GM19043 (cell line): Measurements from ENCODE around the gene HDAC4.
A peak's percentile ranks its signal among the peaks of the same experiment; 100 is the strongest.

ENCODE experiments used
- ATAC-seq: cut with Tn5 transposase; IDR thresholded peaks from one replicate; pipeline ENCODE4 v1.9.1; 2021; ENCODE audit warnings: low read depth; ENCODE audit not compliant: unreplicated experiment

HDAC4 gene

DNA sequence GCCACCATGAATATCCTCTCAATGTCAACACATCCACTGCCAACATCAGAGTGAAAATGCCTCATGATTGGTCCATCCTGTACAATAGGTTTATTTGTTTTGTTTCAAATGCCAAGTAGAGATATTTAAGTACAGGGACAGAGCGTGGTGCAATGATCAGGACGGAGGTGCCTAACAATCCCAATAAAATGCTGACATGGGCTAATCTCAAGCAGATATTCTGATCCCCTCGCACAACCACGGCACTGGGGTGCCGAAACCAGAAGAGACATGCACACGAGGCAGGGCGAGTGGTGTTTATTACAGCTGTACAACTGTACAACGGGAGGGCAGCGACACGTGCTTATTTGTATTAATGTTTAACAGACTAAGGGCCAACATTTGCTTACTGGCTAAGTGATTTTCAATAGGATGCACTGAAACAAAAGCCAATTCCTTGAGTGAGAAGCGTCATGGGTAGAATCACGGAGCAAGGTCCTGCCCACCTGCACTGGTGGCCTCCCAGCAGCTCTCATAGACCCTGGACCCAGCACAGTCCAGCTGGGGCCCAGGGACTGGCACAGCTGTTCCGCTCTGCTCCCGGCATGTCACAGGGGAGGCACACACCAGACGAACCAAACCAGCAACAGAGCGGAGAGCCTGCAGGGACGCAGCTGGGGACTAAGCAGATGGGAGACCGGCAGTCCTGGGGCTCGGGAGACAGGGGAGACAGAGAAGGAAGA lies 101.4 kb downstream of the HDAC4 start:
- no peak for ATAC-seq

DNA sequence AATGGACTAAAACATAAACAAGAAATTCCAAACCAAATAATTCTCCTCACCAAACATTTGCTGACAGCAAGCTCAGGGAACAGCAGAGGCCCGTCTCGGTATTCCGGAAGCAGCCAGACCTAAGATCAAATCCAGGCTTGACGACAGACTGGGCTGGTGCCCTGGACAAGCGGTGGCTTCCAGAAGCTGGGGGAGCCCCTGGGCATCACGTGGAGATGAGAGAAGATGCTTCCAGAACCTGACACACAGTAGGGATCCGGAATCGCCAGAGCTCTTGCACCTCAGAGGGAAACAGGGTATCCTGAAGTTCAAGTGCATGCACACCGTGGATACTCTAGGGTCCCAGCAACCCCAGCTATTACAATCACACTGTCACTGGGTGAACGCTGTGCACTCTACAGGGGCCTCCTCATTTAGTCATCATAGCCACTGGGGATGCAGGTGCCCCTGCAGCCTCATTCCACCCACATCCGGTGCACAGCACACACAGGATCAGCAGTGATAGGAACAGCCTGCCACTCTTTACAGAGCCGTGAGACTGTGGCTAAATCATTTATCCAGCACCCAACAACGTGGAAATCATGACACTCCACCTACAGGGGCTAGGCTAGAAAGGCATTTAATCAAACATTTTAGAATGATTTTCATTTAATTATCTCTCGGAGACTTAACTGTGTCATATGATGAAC lies 102.6 kb downstream of the HDAC4 start:
- no peak for ATAC-seq

DNA sequence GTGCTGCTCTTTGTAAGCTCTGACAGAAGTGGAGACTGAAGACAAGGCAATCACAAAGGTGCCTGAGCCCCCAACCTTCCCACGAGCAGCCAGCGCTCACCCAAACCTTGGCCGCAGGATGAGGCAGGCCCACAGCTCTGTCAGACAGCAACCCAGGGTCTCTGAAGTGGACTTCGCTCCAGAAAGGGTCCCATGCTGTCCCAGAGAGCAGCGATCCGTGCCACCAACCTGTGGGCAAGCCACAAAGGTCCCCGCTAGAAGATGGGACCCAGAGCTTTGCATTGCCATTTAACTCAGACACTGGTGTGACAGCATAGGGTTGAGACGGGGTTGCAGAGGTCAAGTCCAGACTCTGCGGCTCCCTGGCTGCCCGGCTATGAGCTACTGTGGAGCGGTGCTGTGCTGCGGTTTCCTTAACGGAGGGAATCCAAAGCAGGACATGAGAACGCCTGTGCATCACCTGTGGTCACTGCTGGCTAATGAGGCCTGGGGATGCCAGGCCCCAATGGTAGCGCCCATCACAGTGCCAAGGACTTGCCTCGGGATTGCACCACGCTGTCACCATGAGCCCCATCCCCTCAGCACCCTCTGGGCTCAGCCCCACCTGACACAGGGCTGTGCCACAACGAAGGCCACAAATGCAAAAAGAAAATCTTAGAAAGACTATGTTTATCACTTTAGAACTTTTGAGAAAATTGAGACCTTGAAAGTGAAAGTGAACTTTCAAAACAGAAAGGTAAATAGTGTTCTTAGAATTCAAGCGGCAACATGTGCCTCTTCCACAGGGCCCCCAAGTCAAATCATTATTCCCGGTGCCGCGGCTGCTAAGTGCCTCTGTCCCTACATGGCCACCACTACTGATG lies 103.4 kb downstream of the HDAC4 start:
- ATAC-seq, result no peak

DNA sequence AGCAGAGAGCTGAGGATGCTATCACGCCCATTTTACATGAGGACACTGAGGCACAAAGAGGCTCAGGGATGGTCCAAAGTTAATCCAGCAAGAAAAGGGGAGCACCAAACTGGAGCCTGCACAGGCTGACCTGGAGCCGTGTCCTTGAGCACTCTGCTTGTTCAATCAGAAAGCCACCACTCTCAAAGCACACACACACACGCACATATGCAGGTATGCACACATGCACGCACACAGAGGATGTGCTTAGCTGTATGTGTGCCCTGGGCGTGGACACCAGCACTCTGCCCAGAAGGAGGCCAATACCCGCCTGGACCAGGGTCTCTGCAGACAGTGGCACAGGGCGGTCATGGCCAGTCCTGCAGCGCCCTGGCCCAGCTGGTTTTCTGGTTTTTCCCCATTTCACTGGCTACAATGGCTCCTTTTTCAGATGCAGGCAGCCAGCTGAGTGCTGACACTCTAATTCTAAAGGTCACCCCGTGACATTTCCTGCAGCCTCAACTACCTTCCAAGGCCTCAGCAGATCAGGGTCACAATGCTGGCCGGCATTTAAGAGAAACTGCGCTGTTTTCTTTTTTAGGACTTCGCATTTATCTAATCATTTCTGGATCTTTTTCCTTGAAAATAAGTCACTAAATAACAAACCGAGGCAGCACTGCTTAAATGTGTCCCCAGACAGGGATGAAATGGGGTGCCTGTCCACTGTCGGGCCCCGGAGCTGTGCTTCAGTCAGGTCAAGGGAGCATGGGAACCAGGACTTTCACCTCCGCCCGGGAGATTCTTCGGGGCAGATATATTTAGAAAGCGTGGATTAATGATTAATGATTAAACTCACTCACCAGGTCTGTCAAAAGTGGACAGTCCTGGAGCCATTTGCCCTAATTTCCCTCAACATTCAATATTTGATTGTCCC lies 104.5 kb downstream of the HDAC4 start:
- no peak for ATAC-seq

DNA sequence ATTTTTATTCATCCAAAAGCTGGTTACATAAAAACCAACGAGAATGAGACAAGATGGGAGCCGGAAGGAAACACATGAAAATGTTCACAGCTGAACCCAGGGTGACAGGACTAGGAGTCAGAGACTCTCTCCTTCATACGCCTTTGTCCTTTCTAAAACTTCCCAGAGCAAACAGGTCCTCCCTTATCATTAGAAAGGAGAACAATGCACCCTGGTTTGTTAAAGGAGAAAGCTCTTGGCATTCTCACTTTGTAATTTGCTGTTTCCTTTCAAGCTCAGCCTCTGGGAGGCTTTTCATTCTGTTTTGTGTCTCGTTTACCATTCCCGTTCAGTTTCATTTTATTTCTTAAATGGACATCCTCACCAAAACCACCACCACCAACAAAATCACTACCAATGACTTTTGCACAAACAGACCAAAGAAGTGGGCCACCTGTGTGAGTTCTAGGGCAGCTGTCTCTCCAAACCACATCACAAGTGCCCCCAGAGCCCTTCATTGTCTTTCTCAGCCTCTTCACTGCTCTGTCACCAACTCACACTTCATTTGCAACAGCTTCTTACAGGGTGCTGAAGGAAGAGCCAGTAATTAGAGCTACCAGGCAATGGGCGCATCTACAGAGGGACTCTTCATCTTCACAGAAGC lies 105.3 kb downstream of the HDAC4 start:
- no peak for ATAC-seq

DNA sequence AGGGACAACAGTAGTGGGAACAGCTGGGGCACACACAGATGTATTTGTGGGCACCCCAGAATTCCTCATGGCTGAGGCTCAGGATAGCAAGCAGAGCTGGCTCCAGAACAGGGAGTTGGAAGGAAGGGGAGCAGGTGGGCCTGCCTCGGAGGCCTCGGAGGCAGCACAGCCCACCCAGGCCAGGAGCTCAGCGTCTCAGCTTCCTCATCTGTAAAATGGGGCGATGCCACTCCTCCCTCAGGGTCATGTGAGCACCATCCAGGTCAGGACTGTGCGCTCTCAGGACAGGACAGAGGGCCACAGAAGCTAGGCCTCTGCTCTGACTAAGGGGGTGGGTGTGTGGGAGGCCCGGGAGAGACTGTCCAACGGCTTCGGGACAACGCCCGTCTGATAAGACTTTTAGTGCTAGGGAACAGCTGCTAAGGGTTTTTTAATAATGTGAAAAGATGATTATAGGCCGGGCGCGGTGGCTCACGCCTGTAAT lies 106.2 kb downstream of the HDAC4 start:
- ATAC-seq, result no peak

DNA sequence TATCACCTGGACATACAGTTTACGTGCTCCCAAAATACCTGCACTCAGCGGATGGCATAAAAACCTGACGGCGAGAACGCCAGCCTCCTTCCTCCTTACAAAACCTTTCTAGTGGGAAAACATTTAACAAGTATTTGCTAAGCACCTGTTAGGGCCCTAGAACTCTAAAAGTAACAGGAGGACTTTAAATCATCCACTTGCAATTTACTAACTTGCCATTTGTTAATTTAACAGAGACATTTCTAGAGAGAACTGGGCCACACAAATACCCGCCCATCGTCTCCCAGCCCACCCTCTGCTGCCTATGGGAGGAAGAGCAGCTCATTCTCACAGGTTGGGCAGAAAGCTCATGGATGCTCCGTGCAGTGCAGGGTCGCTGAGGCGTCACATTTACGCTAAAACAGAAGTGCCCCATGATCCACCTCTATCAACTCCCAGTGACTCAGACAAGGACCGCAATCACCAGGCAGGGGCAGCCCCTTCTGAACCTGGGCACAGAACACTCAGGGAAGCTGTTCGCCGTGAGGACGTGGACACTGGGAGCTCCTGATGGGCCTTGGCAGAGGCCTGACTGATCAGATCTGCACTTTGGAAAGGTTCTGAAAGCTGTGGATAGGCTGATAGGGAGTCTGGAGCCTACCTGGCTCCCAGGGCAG lies 106.9 kb downstream of the HDAC4 start:
- peak; percentile 78 for ATAC-seq

DNA sequence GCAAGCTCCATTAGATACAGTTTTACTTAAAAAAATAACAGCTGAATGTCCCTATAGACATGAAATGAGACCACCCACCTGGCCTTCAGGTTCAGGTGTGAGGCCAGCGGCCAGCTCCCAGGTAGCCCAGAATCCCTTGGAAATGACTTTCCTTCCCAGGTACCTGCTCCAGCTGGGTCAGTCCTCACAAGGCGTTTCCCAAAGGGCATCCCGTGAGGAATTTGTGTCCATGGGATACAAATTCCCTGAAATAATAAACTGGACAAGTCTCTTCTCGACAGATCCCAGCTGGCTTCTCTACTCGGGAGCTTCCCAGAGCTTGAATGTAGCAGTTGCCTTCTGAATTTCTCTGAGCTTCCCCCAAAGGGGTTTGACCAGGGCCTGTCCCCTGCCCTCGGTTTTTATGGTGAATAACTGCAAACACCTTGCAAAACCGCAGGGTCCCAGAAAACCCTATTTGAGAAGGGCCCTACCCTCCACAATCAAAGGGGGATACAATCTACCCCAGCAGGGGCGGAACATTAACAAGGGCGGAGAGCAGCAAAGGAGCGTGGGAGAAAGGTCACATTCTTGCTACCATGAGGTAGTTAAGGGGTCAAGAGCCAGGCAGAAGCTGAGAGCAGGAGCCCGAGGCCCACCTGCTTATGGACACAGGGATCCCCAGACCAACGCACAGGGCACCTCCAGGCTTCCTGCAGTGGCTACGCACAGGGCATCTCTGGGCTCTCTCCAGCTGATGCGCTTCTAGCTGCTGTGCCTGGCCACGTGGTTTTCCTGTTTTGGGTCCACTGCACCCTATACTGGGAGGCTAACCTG lies 107.7 kb downstream of the HDAC4 start:
- ATAC-seq, result no peak

DNA sequence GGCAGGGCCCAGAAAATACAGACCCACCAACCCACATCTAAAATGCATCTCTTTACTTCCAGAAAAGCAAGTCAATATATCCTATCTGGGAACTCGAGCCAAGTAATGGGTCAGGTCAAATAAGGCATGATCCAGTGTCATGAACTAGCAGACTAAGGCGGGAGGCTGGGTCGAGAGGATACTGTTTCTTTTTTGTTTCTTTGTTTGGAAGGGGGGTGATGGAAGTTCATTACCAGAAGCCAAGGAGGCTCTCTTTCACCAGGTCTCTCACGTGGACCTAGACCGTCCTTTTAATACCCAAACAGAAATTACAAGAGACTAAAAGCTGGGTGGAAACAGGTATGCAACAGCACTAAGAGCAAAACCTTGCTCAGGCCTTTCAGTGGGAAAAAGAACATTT lies 108.3 kb downstream of the HDAC4 start:
- ATAC-seq, result no peak

DNA sequence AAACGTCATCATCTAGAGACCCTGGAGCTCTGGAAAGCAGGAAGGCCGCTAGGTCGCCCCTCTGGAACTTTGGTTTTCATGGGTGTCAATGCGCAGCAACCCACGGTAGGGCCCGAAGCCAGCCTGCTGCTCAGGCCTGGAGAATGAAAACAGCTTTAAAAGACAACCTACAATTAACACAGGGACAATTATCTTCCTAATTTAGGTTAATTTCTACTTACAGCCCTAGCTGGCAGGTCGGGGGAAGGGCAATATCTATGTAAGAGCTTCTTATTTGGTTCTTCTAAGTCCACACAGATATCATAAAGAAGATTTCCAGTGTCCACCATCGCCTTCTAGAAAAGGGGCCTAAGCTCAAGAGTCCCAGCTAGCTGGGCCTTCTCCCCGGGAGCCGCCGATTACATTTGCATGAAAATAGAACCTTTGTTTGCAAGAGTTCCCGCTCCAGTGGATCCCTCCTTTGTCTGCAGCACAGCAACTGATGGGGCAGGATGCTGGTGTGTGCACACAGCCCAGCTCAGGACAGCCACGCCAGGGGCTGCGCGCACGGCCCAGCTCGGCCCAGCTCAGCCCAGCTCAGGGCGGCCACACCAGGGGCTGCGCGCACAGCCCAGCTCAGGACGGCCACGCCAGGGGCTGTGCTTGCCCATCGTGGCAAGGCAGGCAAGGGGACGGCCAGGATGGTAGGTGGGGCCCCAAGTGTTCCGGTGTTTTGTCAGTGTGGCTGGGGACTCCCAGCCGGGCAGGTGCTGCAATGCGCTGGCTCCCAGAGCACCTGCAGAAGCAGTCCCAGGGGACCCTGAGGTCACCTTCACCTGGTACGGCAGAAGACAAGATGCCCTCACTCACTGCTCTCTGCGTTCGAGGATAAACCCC lies 109.1 kb downstream of the HDAC4 start:
- ATAC-seq, result no peak

DNA sequence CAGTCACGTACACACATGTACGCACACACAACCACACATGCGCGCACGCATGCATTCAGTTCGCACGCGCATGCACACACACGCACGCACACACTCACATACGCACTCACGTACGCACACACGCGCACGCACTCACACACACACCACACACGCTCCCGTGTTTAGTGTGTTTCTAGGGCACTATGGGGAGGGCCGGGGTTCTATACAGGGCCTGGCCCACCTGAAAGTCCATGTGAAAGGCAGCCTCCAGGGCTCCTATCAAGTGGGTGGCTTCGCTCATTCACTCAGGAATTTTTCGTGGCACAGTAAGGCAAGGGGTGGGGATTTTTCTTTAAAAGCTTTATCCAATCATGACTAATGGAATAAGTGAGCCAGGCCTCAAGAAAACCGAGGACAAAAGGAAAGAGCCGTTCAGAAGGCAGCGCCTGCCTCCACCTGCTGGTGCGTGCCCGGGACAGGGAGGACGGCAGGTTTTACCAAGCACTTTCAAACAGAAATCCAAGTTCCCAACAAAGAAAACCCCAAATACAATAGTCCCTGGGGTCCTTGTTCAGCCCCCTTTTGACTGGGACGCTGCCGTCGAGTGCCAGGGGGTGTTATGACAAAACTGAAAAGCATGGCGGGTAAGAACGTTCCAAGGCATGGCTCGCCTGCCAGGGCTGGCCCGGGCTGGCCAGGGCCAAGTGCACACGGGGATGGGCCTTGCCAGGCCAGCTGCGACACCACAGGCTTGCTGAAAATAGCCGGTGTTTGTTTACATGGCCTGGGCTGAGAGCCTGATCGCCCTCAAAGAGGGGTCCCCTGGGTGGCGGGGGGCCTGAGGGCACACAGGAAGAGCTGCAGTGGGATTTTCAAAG lies 110.0 kb downstream of the HDAC4 start:
- no peak for ATAC-seq

DNA sequence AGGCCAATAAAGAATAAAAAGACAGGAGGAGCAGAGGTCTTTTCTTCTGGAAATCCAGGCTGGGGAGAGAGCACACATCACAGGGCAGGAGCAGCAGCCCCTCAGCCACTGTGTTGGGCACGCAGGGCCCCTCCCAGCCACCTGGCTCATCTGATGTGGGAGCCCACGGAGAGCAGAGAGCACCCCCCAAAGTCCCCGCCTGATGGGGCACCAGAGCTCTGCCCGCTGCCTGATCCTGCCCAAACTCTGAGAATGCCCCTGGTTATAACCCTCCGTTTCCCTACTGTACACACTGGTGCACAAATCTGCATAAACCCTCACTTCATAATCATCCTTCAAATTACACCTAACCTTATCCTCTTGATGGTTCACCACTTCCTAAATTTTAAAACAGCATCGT lies 111.3 kb downstream of the HDAC4 start:
- ATAC-seq, result no peak

DNA sequence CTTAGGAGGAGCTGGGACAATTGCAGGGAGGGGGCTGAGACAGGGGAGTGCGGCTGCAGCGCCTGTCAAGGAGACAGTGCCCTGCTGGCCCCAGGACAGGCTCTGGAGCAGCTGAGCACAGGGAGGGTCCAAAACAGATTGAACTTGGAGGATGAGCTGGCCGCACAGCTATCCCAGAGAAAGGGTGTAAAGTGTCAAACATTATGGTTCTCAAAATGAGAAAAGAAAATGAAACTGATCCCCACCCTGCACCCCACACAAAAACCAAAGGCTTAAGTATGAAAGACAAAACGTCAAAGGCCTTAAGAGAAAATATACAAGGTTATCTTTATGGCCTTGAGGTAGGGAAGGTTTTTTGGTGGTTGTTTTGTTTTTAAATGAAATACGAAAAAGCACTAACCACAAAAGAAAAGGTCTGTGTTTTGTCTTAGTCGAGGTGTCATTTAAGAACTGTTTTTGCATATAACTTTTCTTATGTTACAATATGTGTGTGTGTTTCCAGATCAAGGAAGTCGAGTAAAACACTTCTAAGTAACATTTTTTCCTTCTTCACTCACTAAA lies 111.8 kb downstream of the HDAC4 start:
- ATAC-seq, result no peak

DNA sequence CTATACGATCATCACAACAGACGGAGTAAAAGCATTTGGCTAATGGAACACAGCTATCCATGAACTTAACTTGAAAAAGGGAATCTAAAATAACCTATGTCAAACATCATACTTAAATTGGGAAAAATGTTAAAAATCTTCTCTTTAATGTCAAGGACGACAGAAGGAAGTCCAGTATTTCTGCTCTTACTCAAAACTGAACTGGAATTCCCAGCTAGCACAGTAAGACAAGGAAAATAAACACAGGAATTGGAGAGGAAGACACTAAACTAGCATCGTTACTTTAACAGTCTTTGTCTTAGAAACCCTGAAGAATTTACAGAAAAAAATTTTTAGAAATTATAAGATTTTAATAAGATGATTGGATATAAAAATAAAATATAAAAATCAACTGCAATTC lies 112.6 kb downstream of the HDAC4 start:
- ATAC-seq, result no peak

DNA sequence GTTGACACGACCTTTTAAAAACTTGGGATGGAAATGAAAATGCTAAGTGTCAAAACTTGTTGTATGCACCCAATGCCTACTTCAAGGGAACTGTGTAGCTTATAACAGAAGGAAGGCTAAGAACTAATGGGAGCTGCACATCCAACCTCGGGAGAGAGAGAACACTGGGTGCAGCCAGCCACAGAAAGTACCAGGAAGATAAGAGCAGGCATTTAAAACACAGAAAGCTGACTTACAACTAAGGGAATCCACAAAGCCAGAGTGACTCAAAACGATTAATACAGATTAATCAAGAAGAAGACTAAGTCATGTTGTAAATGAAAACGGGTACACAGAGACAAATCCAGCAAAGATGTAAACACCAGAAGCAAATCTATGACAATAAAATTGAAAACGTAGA lies 113.4 kb downstream of the HDAC4 start:
- ATAC-seq, result no peak

DNA sequence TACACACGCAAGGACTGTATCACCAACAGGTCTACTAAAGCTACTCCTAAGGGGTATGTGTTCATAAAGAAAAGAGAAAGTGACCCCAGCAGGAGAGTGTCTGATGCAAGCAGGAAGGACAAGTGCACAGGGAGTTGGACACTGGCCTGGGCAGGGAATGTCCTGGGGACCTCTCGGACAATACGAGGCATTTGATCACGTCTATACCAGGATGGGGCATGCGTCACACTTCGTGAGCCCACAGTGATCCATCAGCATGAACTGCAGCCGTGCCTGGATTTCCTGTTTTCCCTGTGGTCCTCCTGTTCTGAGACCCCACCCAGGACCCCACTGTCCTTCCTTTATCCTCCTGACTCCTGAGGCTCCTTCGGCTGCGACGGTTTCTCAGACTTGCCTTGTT lies 113.9 kb downstream of the HDAC4 start:
- no peak for ATAC-seq

DNA sequence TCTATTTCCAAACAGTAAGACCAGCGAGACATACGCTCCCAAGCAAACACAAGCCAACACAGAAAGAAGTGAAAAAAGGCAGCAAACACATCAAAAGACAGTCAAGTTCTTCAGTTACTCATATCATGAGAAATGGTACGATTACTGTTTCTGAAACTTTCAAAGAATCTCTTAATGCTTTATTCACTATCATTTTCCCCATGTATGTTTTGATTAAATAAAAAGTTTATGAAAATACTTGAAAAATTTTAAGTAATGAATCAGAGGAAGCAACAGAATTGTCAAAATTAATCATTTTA lies 114.9 kb downstream of the HDAC4 start:
- ATAC-seq, result no peak
